Osteocyte (in vitro differentiated cells): ENCODE measurements around the gene LYZL6. TPM values are rescaled to one million over a fixed set of nuclear protein-coding genes. Genes with fewer than 3 reads are reported as not detected.

Experiments used
- DNase-seq: peaks from one replicate; pipeline ENCODE4 v3.0.0; 2021; ENCODE audit warnings: mixed read lengths; ENCODE audit not compliant: unreplicated experiment; ENCODE audit errors: extremely low spot score
- H3K27ac Mint-ChIP-seq: one replicate; pipeline ENCODE4 v1.8.0; 2021; ENCODE audit warnings: mild to moderate bottlenecking, mixed read lengths; ENCODE audit not compliant: unreplicated experiment
- H3K27me3 Mint-ChIP-seq: one replicate; pipeline ENCODE4 v1.8.0; 2021; ENCODE audit warnings: mixed read lengths; ENCODE audit not compliant: unreplicated experiment
- H3K36me3 Mint-ChIP-seq: one replicate; pipeline ENCODE4 v1.8.0; 2021; ENCODE audit warnings: mixed read lengths; ENCODE audit not compliant: unreplicated experiment
- H3K4me1 Mint-ChIP-seq: one replicate; pipeline ENCODE4 v1.8.0; 2021; ENCODE audit warnings: mixed read lengths; ENCODE audit not compliant: unreplicated experiment
- H3K4me3 Mint-ChIP-seq: one replicate; pipeline ENCODE4 v1.8.0; 2021; ENCODE audit warnings: mild to moderate bottlenecking, moderate library complexity, mixed read lengths; ENCODE audit not compliant: unreplicated experiment
- H3K9me3 Mint-ChIP-seq: one replicate; pipeline ENCODE4 v1.8.0; 2021; ENCODE audit warnings: mixed read lengths; ENCODE audit not compliant: unreplicated experiment
- CTCF ChIP-seq: fragments of 200-600 bp; sonication (generic); IDR thresholded peaks from 2 replicates; pipeline ENCODE4 v1.5.0; 2021; ENCODE audit warnings: antibody characterized with exemption, mild to moderate bottlenecking, moderate library complexity
- total RNA-seq: library from RNA; stranded (reverse); gene quantifications from 2 replicates; pipeline ENCODE4 v1.2.1, GENCODE V29; 2021

The LYZL6 gene
- total RNA-seq, 1 donor from 2014 or later: not detected

GRCh38 chr17:35930211-35931065 lies 13.1 kb downstream of the LYZL6 start, which contains the start of gene RDM1:
RDM1 (minus strand) TSS chr17:35930773; CDS start chr17:35930727, 46 bp downstream.
- DNase-seq: peak; percentile 88
- H3K27ac Mint-ChIP-seq: no peak within 1 kb of the TSS
- H3K9me3 Mint-ChIP-seq: no peaks in the 10 kb centered on the region
- H3K36me3 Mint-ChIP-seq: no peaks in the 10 kb centered on the region
- no peaks in the 10 kb centered on the region for H3K27me3 Mint-ChIP-seq
- H3K4me3 Mint-ChIP-seq: peak within 1 kb of the TSS; percentile 71
- H3K4me1 Mint-ChIP-seq: peaks cover 16% of the 10 kb centered on the region
- no peak for TF ChIP-seq CTCF

GRCh38 chr17:35927714-35928113 lies 15.8 kb downstream of the LYZL6 start:
- H3K9me3 Mint-ChIP-seq: no peaks in the 10 kb centered on the region
- H3K4me3 Mint-ChIP-seq: no peak overlapping the region
- DNase-seq: no peak
- no peaks in the 10 kb centered on the region for H3K36me3 Mint-ChIP-seq
- no peak for TF ChIP-seq CTCF
- no peaks in the 10 kb centered on the region for H3K27me3 Mint-ChIP-seq
- H3K4me1 Mint-ChIP-seq: peaks cover 16% of the 10 kb centered on the region
- no peak overlapping the region for H3K27ac Mint-ChIP-seq

- no peak for TF ChIP-seq CTCF
- H3K36me3 Mint-ChIP-seq: no peaks in the 10 kb centered on the region
- no peaks in the 10 kb centered on the region for H3K9me3 Mint-ChIP-seq
- H3K4me1 Mint-ChIP-seq: no peaks in the 10 kb centered on the region
- H3K4me3 Mint-ChIP-seq: no peak overlapping the region
- DNase-seq: no peak
- H3K27me3 Mint-ChIP-seq: no peaks in the 10 kb centered on the region
- H3K27ac Mint-ChIP-seq: no peak overlapping the region
These were observed 19.9 kb downstream of the LYZL6 start for GRCh38 chr17:35923609-35924114.

- Mint-ChIP-seq H3K36me3 (no peaks in the 10 kb centered on the region), H3K4me1 (no peaks in the 10 kb centered on the region), H3K4me3 (no peak overlapping the region), H3K27me3 (no peaks in the 10 kb centered on the region), H3K9me3 (no peaks in the 10 kb centered on the region), H3K27ac (no peak overlapping the region)
- TF ChIP-seq CTCF: no peak
- DNase-seq: no peak
These were observed 23.3 kb downstream of the LYZL6 start for GRCh38 chr17:35920229-35920628.

- Mint-ChIP-seq H3K9me3 (peaks cover 2% of the 10 kb centered on the region), H3K4me3 (no peak overlapping the region), H3K27me3 (no peaks in the 10 kb centered on the region), H3K4me1 (no peaks in the 10 kb centered on the region), H3K27ac (no peak overlapping the region), H3K36me3 (no peaks in the 10 kb centered on the region)
- no peak for DNase-seq
- TF ChIP-seq CTCF: no peak
These were observed 24.8 kb downstream of the LYZL6 start for GRCh38 chr17:35918665-35919064.
